Measurements from ENCODE around the gene ZFAND2B.
"Not testable (repeated sequence)": the region's sequence is repeated elsewhere in the genome, so short reads cannot be mapped to it uniquely, and the experiment has no call there.

DNA sequence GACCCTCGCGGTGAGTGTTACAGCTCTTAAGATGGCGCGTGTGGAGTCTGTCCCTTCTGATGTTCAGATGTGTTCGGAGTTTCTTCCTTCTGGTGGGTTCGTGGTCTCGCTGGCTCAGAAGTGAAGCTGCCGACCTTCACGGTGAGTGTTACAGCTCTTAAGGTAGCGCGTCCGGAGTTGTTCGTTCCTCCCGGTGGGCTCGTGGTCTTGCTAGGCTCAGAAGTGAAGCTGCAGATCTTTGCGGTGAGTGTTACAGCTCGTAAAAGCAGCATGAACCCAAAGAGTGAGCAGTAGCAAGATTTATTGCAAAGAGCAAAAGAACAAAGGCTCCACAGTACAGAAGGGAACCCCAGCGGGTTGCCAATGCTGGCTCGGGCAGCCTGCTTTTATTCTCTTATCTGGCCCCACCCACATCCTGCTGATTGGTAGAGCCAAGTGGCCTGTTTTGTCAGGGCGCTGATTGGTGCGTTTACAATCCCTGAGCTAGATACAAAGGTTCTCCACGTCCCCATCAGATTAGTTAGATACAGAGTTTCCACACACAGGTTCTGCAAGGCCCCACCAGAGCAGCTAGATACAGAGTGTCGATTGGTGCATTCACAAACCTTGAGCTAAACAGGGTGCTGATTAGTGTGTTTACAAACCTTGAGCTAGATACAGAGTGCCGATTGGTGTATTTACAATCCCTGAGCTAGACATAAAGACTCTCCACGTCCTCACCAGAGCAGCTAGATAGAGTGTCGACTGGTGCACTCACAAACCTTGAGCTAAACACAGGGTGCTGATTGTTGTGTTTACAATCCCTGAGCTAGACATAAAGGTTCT, 5.9 kb upstream of the ZFAND2B start:
- not testable (repeated sequence) for TF ChIP-seq EP300 (IDR thresholded peaks at IDR 0.05; ENCODE audit: borderline replicate concordance in 1 of 2, low read depth in 1 of 2, low read length in 1 of 2); GATA2 (CRISPR knock-in tag; IDR thresholded peaks at IDR 0.05); EZH2phosphoT487 (IDR thresholded peaks at IDR 0.05; ENCODE audit: borderline replicate concordance, low read depth); CHD2 (IDR thresholded peaks at IDR 0.05; ENCODE audit: low read length, partially characterized antibody); MAX (IDR thresholded peaks at IDR 0.05; ENCODE audit: low read depth); JUND (IDR thresholded peaks at IDR 0.05); SIN3A (IDR thresholded peaks at IDR 0.05; ENCODE audit: borderline replicate concordance, low read depth, low read length); GABPA (IDR thresholded peaks at IDR 0.05; ENCODE audit: low read depth); FOXM1 (IDR thresholded peaks at IDR 0.05; ENCODE audit: low read depth)
- TF ChIP-seq, protein P1, sequence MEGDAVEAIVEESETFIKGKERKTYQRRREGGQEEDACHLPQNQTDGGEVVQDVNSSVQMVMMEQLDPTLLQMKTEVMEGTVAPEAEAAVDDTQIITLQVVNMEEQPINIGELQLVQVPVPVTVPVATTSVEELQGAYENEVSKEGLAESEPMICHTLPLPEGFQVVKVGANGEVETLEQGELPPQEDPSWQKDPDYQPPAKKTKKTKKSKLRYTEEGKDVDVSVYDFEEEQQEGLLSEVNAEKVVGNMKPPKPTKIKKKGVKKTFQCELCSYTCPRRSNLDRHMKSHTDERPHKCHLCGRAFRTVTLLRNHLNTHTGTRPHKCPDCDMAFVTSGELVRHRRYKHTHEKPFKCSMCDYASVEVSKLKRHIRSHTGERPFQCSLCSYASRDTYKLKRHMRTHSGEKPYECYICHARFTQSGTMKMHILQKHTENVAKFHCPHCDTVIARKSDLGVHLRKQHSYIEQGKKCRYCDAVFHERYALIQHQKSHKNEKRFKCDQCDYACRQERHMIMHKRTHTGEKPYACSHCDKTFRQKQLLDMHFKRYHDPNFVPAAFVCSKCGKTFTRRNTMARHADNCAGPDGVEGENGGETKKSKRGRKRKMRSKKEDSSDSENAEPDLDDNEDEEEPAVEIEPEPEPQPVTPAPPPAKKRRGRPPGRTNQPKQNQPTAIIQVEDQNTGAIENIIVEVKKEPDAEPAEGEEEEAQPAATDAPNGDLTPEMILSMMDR (IDR thresholded peaks at IDR 0.05): not testable (repeated sequence)
- TF ChIP-seq, protein P2, sequence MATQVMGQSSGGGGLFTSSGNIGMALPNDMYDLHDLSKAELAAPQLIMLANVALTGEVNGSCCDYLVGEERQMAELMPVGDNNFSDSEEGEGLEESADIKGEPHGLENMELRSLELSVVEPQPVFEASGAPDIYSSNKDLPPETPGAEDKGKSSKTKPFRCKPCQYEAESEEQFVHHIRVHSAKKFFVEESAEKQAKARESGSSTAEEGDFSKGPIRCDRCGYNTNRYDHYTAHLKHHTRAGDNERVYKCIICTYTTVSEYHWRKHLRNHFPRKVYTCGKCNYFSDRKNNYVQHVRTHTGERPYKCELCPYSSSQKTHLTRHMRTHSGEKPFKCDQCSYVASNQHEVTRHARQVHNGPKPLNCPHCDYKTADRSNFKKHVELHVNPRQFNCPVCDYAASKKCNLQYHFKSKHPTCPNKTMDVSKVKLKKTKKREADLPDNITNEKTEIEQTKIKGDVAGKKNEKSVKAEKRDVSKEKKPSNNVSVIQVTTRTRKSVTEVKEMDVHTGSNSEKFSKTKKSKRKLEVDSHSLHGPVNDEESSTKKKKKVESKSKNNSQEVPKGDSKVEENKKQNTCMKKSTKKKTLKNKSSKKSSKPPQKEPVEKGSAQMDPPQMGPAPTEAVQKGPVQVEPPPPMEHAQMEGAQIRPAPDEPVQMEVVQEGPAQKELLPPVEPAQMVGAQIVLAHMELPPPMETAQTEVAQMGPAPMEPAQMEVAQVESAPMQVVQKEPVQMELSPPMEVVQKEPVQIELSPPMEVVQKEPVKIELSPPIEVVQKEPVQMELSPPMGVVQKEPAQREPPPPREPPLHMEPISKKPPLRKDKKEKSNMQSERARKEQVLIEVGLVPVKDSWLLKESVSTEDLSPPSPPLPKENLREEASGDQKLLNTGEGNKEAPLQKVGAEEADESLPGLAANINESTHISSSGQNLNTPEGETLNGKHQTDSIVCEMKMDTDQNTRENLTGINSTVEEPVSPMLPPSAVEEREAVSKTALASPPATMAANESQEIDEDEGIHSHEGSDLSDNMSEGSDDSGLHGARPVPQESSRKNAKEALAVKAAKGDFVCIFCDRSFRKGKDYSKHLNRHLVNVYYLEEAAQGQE (IDR thresholded peaks at IDR 0.05; ENCODE audit: low read depth, low read length): not testable (repeated sequence)
- TF ChIP-seq, protein P3, sequence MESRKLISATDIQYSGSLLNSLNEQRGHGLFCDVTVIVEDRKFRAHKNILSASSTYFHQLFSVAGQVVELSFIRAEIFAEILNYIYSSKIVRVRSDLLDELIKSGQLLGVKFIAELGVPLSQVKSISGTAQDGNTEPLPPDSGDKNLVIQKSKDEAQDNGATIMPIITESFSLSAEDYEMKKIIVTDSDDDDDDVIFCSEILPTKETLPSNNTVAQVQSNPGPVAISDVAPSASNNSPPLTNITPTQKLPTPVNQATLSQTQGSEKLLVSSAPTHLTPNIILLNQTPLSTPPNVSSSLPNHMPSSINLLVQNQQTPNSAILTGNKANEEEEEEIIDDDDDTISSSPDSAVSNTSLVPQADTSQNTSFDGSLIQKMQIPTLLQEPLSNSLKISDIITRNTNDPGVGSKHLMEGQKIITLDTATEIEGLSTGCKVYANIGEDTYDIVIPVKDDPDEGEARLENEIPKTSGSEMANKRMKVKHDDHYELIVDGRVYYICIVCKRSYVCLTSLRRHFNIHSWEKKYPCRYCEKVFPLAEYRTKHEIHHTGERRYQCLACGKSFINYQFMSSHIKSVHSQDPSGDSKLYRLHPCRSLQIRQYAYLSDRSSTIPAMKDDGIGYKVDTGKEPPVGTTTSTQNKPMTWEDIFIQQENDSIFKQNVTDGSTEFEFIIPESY (IDR thresholded peaks at IDR 0.05; ENCODE audit: borderline replicate concordance, low read depth): not testable (repeated sequence)
- TF ChIP-seq, protein P4, sequence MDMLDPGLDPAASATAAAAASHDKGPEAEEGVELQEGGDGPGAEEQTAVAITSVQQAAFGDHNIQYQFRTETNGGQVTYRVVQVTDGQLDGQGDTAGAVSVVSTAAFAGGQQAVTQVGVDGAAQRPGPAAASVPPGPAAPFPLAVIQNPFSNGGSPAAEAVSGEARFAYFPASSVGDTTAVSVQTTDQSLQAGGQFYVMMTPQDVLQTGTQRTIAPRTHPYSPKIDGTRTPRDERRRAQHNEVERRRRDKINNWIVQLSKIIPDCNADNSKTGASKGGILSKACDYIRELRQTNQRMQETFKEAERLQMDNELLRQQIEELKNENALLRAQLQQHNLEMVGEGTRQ (IDR thresholded peaks at IDR 0.05; ENCODE audit: borderline replicate concordance, low read depth, low read length): not testable (repeated sequence)

Measured in SK-N-SH (cell line).